Measurements from ENCODE around the gene SLC46A2.

Gene SLC46A2

GRCh38 chr9:112886351-112886750 is 4.3 kb downstream of the SLC46A2 start:
- in situ Hi-C loops (cut with MboI; ENCODE audit: low sequenced_read_pairs), result no loop called here

- in situ Hi-C loops (cut with MboI; ENCODE audit: low sequenced_read_pairs), result no loop called here
Observed at GRCh38 chr9:112885324-112885723, 5.4 kb downstream of the SLC46A2 start.

- in situ Hi-C loops (cut with MboI; ENCODE audit: low sequenced_read_pairs), result no loop called here
Observed at GRCh38 chr9:112884721-112885120, 6.0 kb downstream of the SLC46A2 start.

- in situ Hi-C loops (cut with MboI; ENCODE audit: low sequenced_read_pairs), result no loop called here
Observed at GRCh38 chr9:112884101-112884500, 6.6 kb downstream of the SLC46A2 start.

GRCh38 chr9:112881331-112881730 is 9.3 kb downstream of the SLC46A2 start:
- in situ Hi-C loops (cut with MboI; ENCODE audit: low sequenced_read_pairs), result no loop called here

GRCh38 chr9:112880650-112881049 is 10.0 kb downstream of the SLC46A2 start:
- in situ Hi-C loops (cut with MboI; ENCODE audit: low sequenced_read_pairs), result no loop called here

- in situ Hi-C loops (cut with MboI; ENCODE audit: low sequenced_read_pairs), result no loop called here
Observed at GRCh38 chr9:112878752-112879151, 11.9 kb downstream of the SLC46A2 start.

- in situ Hi-C loops (cut with MboI; ENCODE audit: low sequenced_read_pairs), result no loop called here
Observed at GRCh38 chr9:112873773-112874405, 16.8 kb downstream of the SLC46A2 start.

- in situ Hi-C loops (cut with MboI; ENCODE audit: low sequenced_read_pairs), result no loop called here
Observed at GRCh38 chr9:112872019-112872418, 18.7 kb downstream of the SLC46A2 start.

GRCh38 chr9:112870556-112870955 is 20.1 kb downstream of the SLC46A2 start:
- in situ Hi-C loops (cut with MboI; ENCODE audit: low sequenced_read_pairs), result no loop called here

- in situ Hi-C loops (cut with MboI; ENCODE audit: low sequenced_read_pairs), result no loop called here
Observed at GRCh38 chr9:112869917-112870316, 20.8 kb downstream of the SLC46A2 start.

- in situ Hi-C loops (cut with MboI; ENCODE audit: low sequenced_read_pairs), result no loop called here
Observed at GRCh38 chr9:112869041-112869529, 21.6 kb downstream of the SLC46A2 start.

- in situ Hi-C loops (cut with MboI; ENCODE audit: low sequenced_read_pairs), result no loop called here
Observed at GRCh38 chr9:112868461-112868860, 22.2 kb downstream of the SLC46A2 start.

- in situ Hi-C loops (cut with MboI; ENCODE audit: low sequenced_read_pairs), result no loop called here
Observed at GRCh38 chr9:112867275-112867991, 23.2 kb downstream of the SLC46A2 start.

- in situ Hi-C loops (cut with MboI; ENCODE audit: low sequenced_read_pairs), result no loop called here
Observed at GRCh38 chr9:112866662-112867274, 23.9 kb downstream of the SLC46A2 start.

- in situ Hi-C loops (cut with MboI; ENCODE audit: low sequenced_read_pairs), result no loop called here
Observed at GRCh38 chr9:112864982-112865381, 25.7 kb downstream of the SLC46A2 start.

GRCh38 chr9:112864403-112864802 is 26.3 kb downstream of the SLC46A2 start:
- in situ Hi-C loops (cut with MboI; ENCODE audit: low sequenced_read_pairs), result no loop called here

- in situ Hi-C loops (cut with MboI; ENCODE audit: low sequenced_read_pairs), result no loop called here
Observed at GRCh38 chr9:112863746-112864145, 26.9 kb downstream of the SLC46A2 start.

- in situ Hi-C loops (cut with MboI; ENCODE audit: low sequenced_read_pairs), result no loop called here
Observed at GRCh38 chr9:112863214-112863613, 27.5 kb downstream of the SLC46A2 start.

- in situ Hi-C loops (cut with MboI; ENCODE audit: low sequenced_read_pairs), result no loop called here
Observed at GRCh38 chr9:112861638-112862555, 28.8 kb downstream of the SLC46A2 start.

GRCh38 chr9:112861155-112861554 is 29.5 kb downstream of the SLC46A2 start:
- in situ Hi-C loops (cut with MboI; ENCODE audit: low sequenced_read_pairs), result no loop called here

All from hTERT RPE-1 (cell line).